HepG2 (cell line): ENCODE results near the gene MAEA. TPM values are rescaled to one million over a fixed set of nuclear protein-coding genes. Genes with fewer than 3 reads are reported as not detected.

Experiments used
- ATF1 ChIP-seq: IDR thresholded peaks from 2 replicates; pipeline ENCODE4 v1.6.1; 2016; ENCODE audit warnings: mild to moderate bottlenecking, control low read depth
- ATF2 ChIP-seq: sonication (generic); formaldehyde crosslinking; IDR thresholded peaks from 2 replicates; pipeline ENCODE4 v1.4.0; 2020; ENCODE audit warnings: missing genetic modification reagents
- EZH2 ChIP-seq: conservative IDR thresholded peaks from 2 replicates; pipeline ENCODE4 v1.6.1; 2012; ENCODE audit warnings: mild to moderate bottlenecking, low read depth, low read length, moderate library complexity
- HNF4G ChIP-seq, 2 experiments: sonication (generic) in 1 of 2; formaldehyde crosslinking in 1 of 2; IDR thresholded peaks; 2 replicates each; pipeline versions ENCODE4 v1.4.0 to v1.6.1; 2011 to 2020; ENCODE audit warnings: borderline replicate concordance in 2 of 2, low read depth in 2 of 2, mild to moderate bottlenecking in 2 of 2, low read length in 1 of 2, missing genetic modification reagents in 1 of 2, moderate library complexity in 1 of 2
- HOXD1 ChIP-seq: sonication (generic); formaldehyde crosslinking; IDR thresholded peaks from 2 replicates; pipeline ENCODE4 v1.5.0; 2020; ENCODE audit warnings: missing genetic modification reagents
- NCOA5 ChIP-seq: sonication (generic); formaldehyde crosslinking; IDR thresholded peaks from 2 replicates; pipeline ENCODE4 v1.4.0; 2020; ENCODE audit warnings: missing genetic modification reagents
- PAXIP1 ChIP-seq: sonication (generic); formaldehyde crosslinking; conservative IDR thresholded peaks from 2 replicates; pipeline ENCODE4 v1.4.0; 2020; ENCODE audit warnings: mild to moderate bottlenecking, missing genetic modification reagents, moderate library complexity
- THAP11 ChIP-seq: IDR thresholded peaks from 2 replicates; pipeline ENCODE4 v1.6.1; 2016; ENCODE audit warnings: missing biosample characterization, missing genetic modification reagents
- XRCC5 ChIP-seq: fragments of 200-400 bp; formaldehyde crosslinking; optimal IDR thresholded peaks from 2 replicates; pipeline ENCODE3; 2017; ENCODE audit warnings: mild to moderate bottlenecking, low read length
- ZBTB38 ChIP-seq: sonication (generic); formaldehyde crosslinking; IDR thresholded peaks from 2 replicates; pipeline ENCODE4 v1.5.1; 2020; ENCODE audit warnings: mild to moderate bottlenecking, missing genetic modification reagents
- ZBTB44 ChIP-seq: sonication (generic); formaldehyde crosslinking; IDR thresholded peaks from 2 replicates; pipeline ENCODE4 v1.4.0; 2020; ENCODE audit warnings: missing genetic modification reagents
- ZKSCAN8 ChIP-seq: IDR thresholded peaks from 2 replicates; pipeline ENCODE4 v1.6.1; 2016; ENCODE audit warnings: borderline replicate concordance, missing genetic modification reagents, missing compliant biosample characterization
- ZNF142 ChIP-seq: sonication (generic); formaldehyde crosslinking; IDR thresholded peaks from 2 replicates; pipeline ENCODE4 v1.4.0; 2020; ENCODE audit warnings: missing genetic modification reagents
- ZNF260 ChIP-seq: sonication (generic); formaldehyde crosslinking; IDR thresholded peaks from 2 replicates; pipeline ENCODE4 v1.4.0; 2020; ENCODE audit warnings: missing genetic modification reagents, low read depth, mild to moderate bottlenecking, borderline replicate concordance
- ZNF761 ChIP-seq: sonication (generic); formaldehyde crosslinking; conservative IDR thresholded peaks from 2 replicates; pipeline ENCODE4 v1.4.0; 2020; ENCODE audit warnings: mild to moderate bottlenecking, missing genetic modification reagents
- polyA plus RNA-seq, 8 experiments: library from polyadenylated mRNA; depleted of rRNA in 3 of 8; stranded (reverse) in 7 of 8; unstranded in 1 of 8; fragments of >200 nt; fragmentation: Illumina TruSeq in 4 of 8; extraction: Trizol in 4 of 8; gene quantifications; 2 replicates each; pipeline versions ENCODE4 v1.2.1 to v1.2.3, GENCODE V29; 2011 to 2016; ENCODE audit warnings: low read depth in 4 of 8, missing spikeins in 1 of 8, mixed read lengths in 1 of 8; ENCODE audit not compliant: insufficient read depth in 1 of 8
- total RNA-seq, 5 experiments: library from RNA; depleted of rRNA; stranded (reverse); fragments of >200 nt; fragmentation: Illumina TruSeq; extraction: Trizol; gene quantifications; 2 replicates each; pipeline ENCODE4 v1.2.3, GENCODE V29; 2016; ENCODE audit warnings: low read depth in 1 of 5

MAEA gene
- total and polyA plus RNA-seq, 2 of the 13 experiments (the other 11 are each of a cell fraction or from before 2014, with no cell fraction given): 52.0 to 57.1 TPM

GRCh38 chr4:1346781-1347409 lies 57.2 kb downstream of the MAEA start, which contains the start of gene UVSSA (continued):
- TF ChIP-seq ZKSCAN8 (CRISPR knock-in tag) (0 out of 2 replicates have a peak, but pooled peaks have one; percentile 20), THAP11 (peak; percentile 90), ZNF142 (CRISPR knock-in tag) (peak; percentile 100), ATF1 (CRISPR knock-in tag) (peak; percentile 81), ZNF761 (no peak), ZBTB44 (CRISPR knock-in tag) (no peak), HNF4G (IDR thresholded peaks at IDR 0.05; ENCODE audit: borderline replicate concordance, low read depth, low read length) (no peak), HNF4G (CRISPR knock-in tag; IDR thresholded peaks at IDR 0.05; ENCODE audit: borderline replicate concordance, low read depth) (no peak), PAXIP1 (CRISPR knock-in tag) (peak; percentile 52; the same call in 1 of the 2 replicates), EZH2 (no peak), ZBTB38 (0 out of 2 replicates have a peak, but pooled peaks have one; percentile 22), ZNF260 (CRISPR knock-in tag) (no peak), NCOA5 (no peak), HOXD1 (CRISPR knock-in tag) (0 out of 2 replicates have a peak, but pooled peaks have one; percentile 61), ATF2 (peak; percentile 63; the same call in 1 of the 2 replicates), XRCC5 (peak; percentile 31)
